NOMO-1 treated with dmso at 0.1 percent for 144 hours (cell line): ENCODE measurements around the gene VAV1.
"Not testable (repeated sequence)": the region's sequence is repeated elsewhere in the genome, so short reads cannot be mapped to it uniquely, and the experiment has no call there.

Experiments
- DNase-seq: peaks from one replicate; lab custom pipeline; 2025; ENCODE audit not compliant: unreplicated experiment; lab: John Stamatoyannopoulos, UW

The VAV1 gene

GRCh38 chr19:6812612-6813011 lies 40.1 kb downstream of the VAV1 start:
- no peak for DNase-seq

GRCh38 chr19:6813659-6814058 lies 41.2 kb downstream of the VAV1 start:
- DNase-seq = no peak

- no peak for DNase-seq
Observed at GRCh38 chr19:6817179-6817578, 44.7 kb downstream of the VAV1 start.

GRCh38 chr19:6818246-6818645 lies 45.7 kb downstream of the VAV1 start:
- DNase-seq = no peak

- no peak for DNase-seq
Observed at GRCh38 chr19:6819323-6819722, 46.8 kb downstream of the VAV1 start.

GRCh38 chr19:6820237-6820636 lies 47.7 kb downstream of the VAV1 start:
- no peak for DNase-seq

- DNase-seq = no peak
Observed at GRCh38 chr19:6821639-6822310, 49.3 kb downstream of the VAV1 start.

GRCh38 chr19:6822311-6822670 lies 49.8 kb downstream of the VAV1 start:
- DNase-seq = no peak

- DNase-seq = no peak
Observed at GRCh38 chr19:6825076-6825774, 52.7 kb downstream of the VAV1 start.

GRCh38 chr19:6826281-6826920 lies 53.9 kb downstream of the VAV1 start:
- no peak for DNase-seq

- no peak for DNase-seq
Observed at GRCh38 chr19:6828306-6828697, 55.8 kb downstream of the VAV1 start.

- no peak for DNase-seq
Observed at GRCh38 chr19:6828698-6829633, 56.5 kb downstream of the VAV1 start.

- DNase-seq = not testable (repeated sequence)
Observed at GRCh38 chr19:6829829-6830228, 57.3 kb downstream of the VAV1 start.

- DNase-seq = peak; percentile 62
Observed at GRCh38 chr19:6831084-6831483, 58.6 kb downstream of the VAV1 start.

GRCh38 chr19:6832412-6832811 lies 59.9 kb downstream of the VAV1 start:
- no peak for DNase-seq

GRCh38 chr19:6833166-6833790 lies 60.8 kb downstream of the VAV1 start:
- DNase-seq = no peak

- DNase-seq = no peak
Observed at GRCh38 chr19:6834433-6834832, 61.9 kb downstream of the VAV1 start.

- no peak for DNase-seq
Observed at GRCh38 chr19:6835501-6835900, 63.0 kb downstream of the VAV1 start.

GRCh38 chr19:6837525-6837924 lies 65.0 kb downstream of the VAV1 start:
- DNase-seq = no peak

- DNase-seq = no peak
Observed at GRCh38 chr19:6838062-6838655, 65.7 kb downstream of the VAV1 start.
